ENCODE measurements around the gene POC1A.

POC1A gene

GRCh38 chr3:52106951-52107611 lies 47.1 kb downstream of the POC1A start:
- TF ChIP-seq, protein P1, sequence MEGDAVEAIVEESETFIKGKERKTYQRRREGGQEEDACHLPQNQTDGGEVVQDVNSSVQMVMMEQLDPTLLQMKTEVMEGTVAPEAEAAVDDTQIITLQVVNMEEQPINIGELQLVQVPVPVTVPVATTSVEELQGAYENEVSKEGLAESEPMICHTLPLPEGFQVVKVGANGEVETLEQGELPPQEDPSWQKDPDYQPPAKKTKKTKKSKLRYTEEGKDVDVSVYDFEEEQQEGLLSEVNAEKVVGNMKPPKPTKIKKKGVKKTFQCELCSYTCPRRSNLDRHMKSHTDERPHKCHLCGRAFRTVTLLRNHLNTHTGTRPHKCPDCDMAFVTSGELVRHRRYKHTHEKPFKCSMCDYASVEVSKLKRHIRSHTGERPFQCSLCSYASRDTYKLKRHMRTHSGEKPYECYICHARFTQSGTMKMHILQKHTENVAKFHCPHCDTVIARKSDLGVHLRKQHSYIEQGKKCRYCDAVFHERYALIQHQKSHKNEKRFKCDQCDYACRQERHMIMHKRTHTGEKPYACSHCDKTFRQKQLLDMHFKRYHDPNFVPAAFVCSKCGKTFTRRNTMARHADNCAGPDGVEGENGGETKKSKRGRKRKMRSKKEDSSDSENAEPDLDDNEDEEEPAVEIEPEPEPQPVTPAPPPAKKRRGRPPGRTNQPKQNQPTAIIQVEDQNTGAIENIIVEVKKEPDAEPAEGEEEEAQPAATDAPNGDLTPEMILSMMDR (IDR thresholded peaks at IDR 0.05; ENCODE audit: extremely low read depth, insufficient read depth, missing control alignments) = no peak
- in situ Hi-C loops (cut with MboI; ENCODE audit: low pct_unique_long_range_greater_than_20kb, low sequenced_read_pairs, unreplicated experiment) = no loop called here
- no peak for DNase-seq (ENCODE audit: low spot score)

DNA sequence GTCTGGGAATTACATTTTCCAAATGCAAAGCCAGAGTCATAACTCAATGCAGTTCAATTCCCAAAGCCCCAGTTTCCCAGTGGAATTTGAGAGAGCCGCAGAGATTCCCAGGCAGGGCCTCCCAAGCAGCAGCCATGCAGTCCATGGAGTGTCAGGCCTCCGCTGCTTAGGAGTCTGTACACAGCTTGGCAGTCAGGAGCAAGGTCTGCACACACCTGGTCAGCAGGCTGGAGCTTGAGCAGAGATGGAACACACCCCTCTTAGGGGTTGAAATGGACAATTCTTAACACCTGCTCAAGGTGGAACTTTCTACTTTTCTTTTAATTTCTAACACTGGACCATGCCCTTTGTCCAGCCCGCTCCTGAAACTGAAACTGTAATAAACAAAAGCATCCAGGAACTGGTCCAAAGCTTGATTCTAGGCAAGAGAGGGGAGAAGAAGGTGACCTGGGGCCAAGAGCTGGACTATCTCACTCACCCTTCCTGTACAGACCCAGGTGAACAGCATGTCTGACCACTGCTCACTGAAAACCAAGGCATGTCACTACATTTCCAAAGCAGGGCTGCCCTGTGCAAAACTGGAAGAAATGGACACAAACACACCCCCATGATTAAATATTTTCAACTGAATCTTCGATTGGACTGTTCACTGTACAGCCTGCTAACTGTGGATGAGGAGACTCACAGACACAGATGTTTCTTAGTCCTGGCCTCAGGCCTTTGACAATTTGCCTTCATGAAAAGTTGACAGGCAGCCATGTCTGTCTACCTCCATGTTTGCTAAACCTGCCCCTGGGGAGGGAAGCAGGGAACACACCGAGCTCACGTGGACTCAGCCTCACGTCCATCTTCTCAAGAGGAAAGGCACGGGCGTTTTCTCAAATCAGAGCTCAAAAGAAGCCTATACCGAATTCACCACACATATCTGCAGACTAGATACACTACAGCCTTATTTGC lies 49.3 kb downstream of the POC1A start:
- in situ Hi-C loops (cut with MboI; ENCODE audit: low pct_unique_long_range_greater_than_20kb, low sequenced_read_pairs, unreplicated experiment) = no loop called here
- TF ChIP-seq, protein P1 (IDR thresholded peaks at IDR 0.05; ENCODE audit: extremely low read depth, insufficient read depth, missing control alignments) = no peak
- no peak for DNase-seq (ENCODE audit: low spot score)

DNA sequence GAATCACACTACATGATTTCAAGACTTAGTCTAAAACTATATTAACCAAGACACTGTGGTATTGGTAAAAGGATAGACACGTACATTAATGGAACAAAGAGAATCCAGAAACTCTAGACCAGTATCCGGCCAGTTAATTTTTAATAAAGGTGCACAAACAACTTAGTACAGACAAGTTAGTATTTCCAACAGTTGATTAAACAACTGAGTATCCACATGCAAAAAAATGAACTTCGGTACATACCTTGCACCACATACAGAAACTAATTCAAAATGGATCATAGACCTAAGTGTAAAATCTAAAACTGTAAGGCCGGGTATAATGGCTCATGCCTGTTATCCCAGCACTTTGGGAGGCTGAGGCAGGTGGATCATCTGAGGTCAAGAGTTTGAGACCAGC lies 51.3 kb downstream of the POC1A start:
- TF ChIP-seq, protein P1 (IDR thresholded peaks at IDR 0.05; ENCODE audit: extremely low read depth, insufficient read depth, missing control alignments) = no peak
- DNase-seq (ENCODE audit: low spot score) = no peak
- in situ Hi-C loops (cut with MboI; ENCODE audit: low pct_unique_long_range_greater_than_20kb, low sequenced_read_pairs, unreplicated experiment) = no loop called here

DNA sequence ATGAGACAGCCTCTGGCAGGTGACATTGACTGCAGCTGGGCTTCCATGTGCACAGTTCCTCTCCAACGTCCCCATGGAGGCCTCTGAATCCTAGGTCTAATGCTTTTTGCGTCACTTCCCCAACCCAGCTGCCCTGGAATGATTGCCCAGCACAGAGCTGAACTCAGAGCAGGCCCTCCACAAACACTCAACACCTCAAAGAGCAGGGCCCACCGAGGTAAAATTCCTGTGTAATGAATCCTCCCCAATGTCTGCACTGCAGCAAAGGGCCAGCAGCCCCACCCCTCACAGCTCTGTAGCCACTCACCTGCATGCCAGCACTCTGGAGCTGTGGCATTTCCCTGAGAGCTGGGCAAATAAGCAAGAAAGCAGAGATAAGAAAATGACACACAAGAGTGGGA lies 55.2 kb downstream of the POC1A start:
- in situ Hi-C loops (cut with MboI; ENCODE audit: low pct_unique_long_range_greater_than_20kb, low sequenced_read_pairs, unreplicated experiment) = no loop called here
- DNase-seq (ENCODE audit: low spot score) = no peak
- TF ChIP-seq, protein P1 (IDR thresholded peaks at IDR 0.05; ENCODE audit: extremely low read depth, insufficient read depth, missing control alignments) = no peak

DNA sequence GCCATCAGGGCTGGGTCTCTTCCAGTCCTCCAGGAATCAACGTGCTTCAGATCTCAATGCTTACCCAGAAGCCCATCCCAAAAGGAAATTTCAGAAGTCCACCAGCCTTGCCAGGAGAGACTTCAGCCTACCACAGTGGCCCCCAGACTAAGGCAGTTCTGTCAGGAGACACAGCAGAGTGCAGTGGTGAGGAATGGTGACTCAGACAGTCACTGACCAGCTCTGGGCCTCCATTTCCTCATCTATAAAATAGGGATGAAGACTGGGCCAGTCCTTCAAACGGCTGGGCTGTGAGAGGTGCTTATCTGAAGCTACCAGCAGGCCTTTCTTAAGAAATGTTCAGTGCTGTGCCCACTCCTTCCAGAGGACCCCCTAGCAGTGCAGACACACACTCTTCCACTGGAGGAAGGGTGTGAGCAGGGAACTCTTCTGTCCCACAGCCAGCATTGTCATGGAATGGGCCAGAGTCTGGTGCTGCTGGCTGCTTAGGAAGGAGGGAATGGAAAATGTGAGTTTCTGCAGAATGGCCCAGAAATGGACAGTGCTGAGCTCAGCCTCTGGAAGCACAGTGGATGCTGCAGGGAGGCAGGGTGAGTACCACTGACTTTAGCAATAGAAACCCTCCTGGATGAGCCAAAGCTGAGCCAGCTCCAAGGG lies 56.2 kb downstream of the POC1A start:
- in situ Hi-C loops (cut with MboI; ENCODE audit: low pct_unique_long_range_greater_than_20kb, low sequenced_read_pairs, unreplicated experiment) = no loop called here
- DNase-seq (ENCODE audit: low spot score) = no peak
- TF ChIP-seq, protein P1 (IDR thresholded peaks at IDR 0.05; ENCODE audit: extremely low read depth, insufficient read depth, missing control alignments) = no peak

DNA sequence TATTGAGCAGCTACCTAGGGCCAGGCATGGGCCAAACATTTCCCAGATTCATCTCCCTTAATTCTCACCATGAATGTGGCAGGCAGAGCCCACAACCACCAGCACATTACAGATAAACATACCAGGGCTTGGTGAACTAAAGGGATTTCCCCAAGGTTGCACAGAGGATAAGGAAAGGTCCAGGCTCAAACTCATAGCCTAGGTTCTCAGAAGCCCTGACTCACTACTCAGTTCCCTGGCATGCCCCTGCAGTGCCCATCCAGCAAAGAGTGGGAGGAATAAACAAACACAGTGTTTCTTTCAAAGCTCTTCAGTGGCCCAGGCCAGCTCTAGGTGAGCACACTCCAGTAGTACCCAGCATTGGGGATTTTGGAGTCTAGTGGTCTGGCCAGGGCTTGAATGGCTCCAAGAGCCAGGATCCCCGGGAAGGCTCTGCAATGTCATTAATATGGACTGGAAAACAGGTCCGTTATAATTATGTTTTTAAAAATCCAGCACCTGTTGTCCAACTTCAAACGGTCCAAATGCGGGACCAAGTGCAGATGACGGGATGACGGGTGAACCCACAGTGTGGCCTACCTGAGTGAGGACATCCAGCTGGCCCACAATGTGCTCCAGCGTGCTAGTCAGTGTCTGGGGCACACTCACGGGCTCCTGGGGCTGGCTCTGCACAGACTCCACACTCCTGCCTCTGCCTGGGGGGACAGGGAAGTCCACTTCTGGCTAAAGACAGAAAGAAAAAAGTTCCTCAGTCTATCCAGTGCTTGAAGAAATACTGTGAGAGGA lies 58.0 kb downstream of the POC1A start:
- in situ Hi-C loops (cut with MboI; ENCODE audit: low pct_unique_long_range_greater_than_20kb, low sequenced_read_pairs, unreplicated experiment) = no loop called here
- no peak for DNase-seq (ENCODE audit: low spot score)
- TF ChIP-seq, protein P1 (IDR thresholded peaks at IDR 0.05; ENCODE audit: extremely low read depth, insufficient read depth, missing control alignments) = no peak
